ENCODE measurements around the gene PDK3.

PDK3 gene

GRCh38 chrX:24448762-24449250 is 16.3 kb upstream of the PDK3 start:
- no peak overlapping the region for H3K4me3 ChIP-seq (ENCODE audit: low read depth, low read length)
- no peak for DNase-seq (ENCODE audit: low read depth)
- no peak for TF ChIP-seq POLR2A (IDR thresholded peaks at IDR 0.05; ENCODE audit: extremely low read depth, insufficient read length)
- no peak for TF ChIP-seq MAX (IDR thresholded peaks at IDR 0.05; ENCODE audit: low read depth, low read length)
- no peak for TF ChIP-seq CTCF (IDR thresholded peaks at IDR 0.05; ENCODE audit: low read depth, low read length)

GRCh38 chrX:24463077-24463476 is 2.0 kb upstream of the PDK3 start:
- H3K4me3 ChIP-seq (ENCODE audit: low read depth, low read length): no peak overlapping the region
- no peak for TF ChIP-seq MYC (IDR thresholded peaks at IDR 0.05; ENCODE audit: low read depth, low read length)
- TF ChIP-seq CTCF (IDR thresholded peaks at IDR 0.05; ENCODE audit: low read depth, low read length): no peak
- TF ChIP-seq MAX (IDR thresholded peaks at IDR 0.05; ENCODE audit: low read depth, low read length): no peak
- TF ChIP-seq POLR2A (IDR thresholded peaks at IDR 0.05; ENCODE audit: extremely low read depth, insufficient read length): no peak
- no peak for DNase-seq (ENCODE audit: low read depth)

- TF ChIP-seq POLR2A (IDR thresholded peaks at IDR 0.05; ENCODE audit: extremely low read depth, insufficient read length) (no peak), MAX (IDR thresholded peaks at IDR 0.05; ENCODE audit: low read depth, low read length) (no peak), CTCF (IDR thresholded peaks at IDR 0.05; ENCODE audit: low read depth, low read length) (no peak), MYC (IDR thresholded peaks at IDR 0.05; ENCODE audit: low read depth, low read length) (no peak)
- no peak for DNase-seq (ENCODE audit: low read depth)
- peak overlapping the region; percentile 68 for H3K4me3 ChIP-seq (ENCODE audit: low read depth, low read length)
Measured at GRCh38 chrX:24464498-24464835, 619 bp upstream of the PDK3 start.

- no peak for TF ChIP-seq CTCF (IDR thresholded peaks at IDR 0.05; ENCODE audit: low read depth, low read length)
- no peak for TF ChIP-seq MYC (IDR thresholded peaks at IDR 0.05; ENCODE audit: low read depth, low read length)
- no peak for TF ChIP-seq MAX (IDR thresholded peaks at IDR 0.05; ENCODE audit: low read depth, low read length)
- TF ChIP-seq POLR2A (IDR thresholded peaks at IDR 0.05; ENCODE audit: extremely low read depth, insufficient read length): no peak
- DNase-seq (ENCODE audit: low read depth): no peak
- H3K4me3 ChIP-seq (ENCODE audit: low read depth, low read length): peak overlapping the region; percentile 59
Measured at GRCh38 chrX:24465532-24465865, 413 bp downstream of the PDK3 start.

- no peak for DNase-seq (ENCODE audit: low read depth)
- peak overlapping the region; percentile 59 for H3K4me3 ChIP-seq (ENCODE audit: low read depth, low read length)
- TF ChIP-seq CTCF (IDR thresholded peaks at IDR 0.05; ENCODE audit: low read depth, low read length) (no peak), MAX (IDR thresholded peaks at IDR 0.05; ENCODE audit: low read depth, low read length) (no peak), POLR2A (IDR thresholded peaks at IDR 0.05; ENCODE audit: extremely low read depth, insufficient read length) (no peak), MYC (IDR thresholded peaks at IDR 0.05; ENCODE audit: low read depth, low read length) (no peak)
Measured at GRCh38 chrX:24466025-24466424, 939 bp downstream of the PDK3 start.

GRCh38 chrX:24468245-24468644 is 3.2 kb downstream of the PDK3 start:
- peak; percentile 20 for DNase-seq (ENCODE audit: low read depth)
- H3K4me3 ChIP-seq (ENCODE audit: low read depth, low read length): no peak overlapping the region
- no peak for TF ChIP-seq POLR2A (IDR thresholded peaks at IDR 0.05; ENCODE audit: extremely low read depth, insufficient read length)
- no peak for TF ChIP-seq MYC (IDR thresholded peaks at IDR 0.05; ENCODE audit: low read depth, low read length)
- no peak for TF ChIP-seq MAX (IDR thresholded peaks at IDR 0.05; ENCODE audit: low read depth, low read length)
- TF ChIP-seq CTCF (IDR thresholded peaks at IDR 0.05; ENCODE audit: low read depth, low read length): no peak
